K562 (cell line): Measurements from ENCODE around the gene INPP1. TPM values are rescaled to one million over a fixed set of nuclear protein-coding genes. Genes with fewer than 3 reads are reported as not detected.
A peak's percentile ranks its signal among the peaks of the same experiment; 100 is the strongest.

ENCODE experiments used
- ASH1L ChIP-seq: fragments of 450-650 bp; IDR thresholded peaks from 2 replicates; pipeline ENCODE4 v1.6.1; 2018; ENCODE audit warnings: borderline replicate concordance, mild to moderate bottlenecking, low read depth; ENCODE audit not compliant: partially characterized antibody
- C11orf30 ChIP-seq: fragments of 450-650 bp; IDR thresholded peaks from 2 replicates; pipeline ENCODE4 v1.6.1; 2016; ENCODE audit warnings: low read depth, mild to moderate bottlenecking
- CLOCK ChIP-seq: fragments of 250-450 bp; sonication (Bioruptor Pico); IDR thresholded peaks from 2 replicates; pipeline ENCODE4 v1.4.0; 2020; ENCODE audit warnings: mild to moderate bottlenecking, moderate library complexity, borderline replicate concordance
- DMBX1 ChIP-seq: fragments of 250-450 bp; sonication (Bioruptor Pico); IDR thresholded peaks from 2 replicates; pipeline ENCODE4 v1.8.0; 2022; ENCODE audit warnings: inconsistent platforms, mild to moderate bottlenecking, moderate library complexity, borderline replicate concordance
- MED1 ChIP-seq: sonication (generic); formaldehyde crosslinking; IDR thresholded peaks from 2 replicates; pipeline ENCODE4 v1.8.1; 2023; ENCODE audit warnings: missing genetic modification reagents, borderline replicate concordance
- NFRKB ChIP-seq: fragments of 450-650 bp; IDR thresholded peaks from 2 replicates; pipeline ENCODE4 v1.6.1; 2016; ENCODE audit warnings: low read depth
- PML ChIP-seq: IDR thresholded peaks from 2 replicates; pipeline ENCODE4 v1.6.1; 2012; ENCODE audit warnings: low read length, inconsistent platforms
- PRDM10 ChIP-seq: fragments of 450-650 bp; IDR thresholded peaks from 2 replicates; pipeline ENCODE4 v1.6.1; 2018; ENCODE audit not compliant: partially characterized antibody
- RFX7 ChIP-seq: fragments of 250-450 bp; sonication (Bioruptor Pico); IDR thresholded peaks from 2 replicates; pipeline ENCODE4 v1.5.1; 2021; ENCODE audit warnings: mild to moderate bottlenecking
- THRA ChIP-seq: fragments of 450-650 bp; IDR thresholded peaks from 2 replicates; pipeline ENCODE4 v1.6.1; 2017; ENCODE audit warnings: mild to moderate bottlenecking, moderate library complexity
- THRAP3 ChIP-seq: fragments of 450-650 bp; IDR thresholded peaks from 2 replicates; pipeline ENCODE4 v1.6.1; 2016; ENCODE audit warnings: mild to moderate bottlenecking, inconsistent platforms, borderline replicate concordance
- TRIM28 ChIP-seq: fragments of 450-650 bp; IDR thresholded peaks from 2 replicates; pipeline ENCODE4 v1.6.1; 2017
- YY1 ChIP-seq, 3 experiments: IDR thresholded peaks; 2 replicates each; pipeline ENCODE4 v1.6.1; 2011; ENCODE audit warnings: low read length in 2 of 3, mild to moderate bottlenecking in 2 of 3, moderate library complexity in 2 of 3, borderline replicate concordance in 1 of 3, control low read depth in 1 of 3, low read depth in 1 of 3; ENCODE audit not compliant: insufficient read depth in 3 of 3, insufficient replicate concordance in 2 of 3, control insufficient read depth in 1 of 3, insufficient read length in 1 of 3; ENCODE audit errors: extremely low read depth in 1 of 3
- ZNF444 ChIP-seq: fragments of 250-450 bp; sonication (Bioruptor Pico); IDR thresholded peaks from 2 replicates; pipeline ENCODE4 v1.4.0; 2020; ENCODE audit warnings: mild to moderate bottlenecking, moderate library complexity
- ZNF589 ChIP-seq: fragments of 200-800 bp; sonication (Bioruptor generic); IDR thresholded peaks from 2 replicates; pipeline ENCODE4 v1.6.1; 2016; ENCODE audit warnings: low read depth, missing genetic modification characterization, missing compliant biosample characterization
- polyA plus RNA-seq, 8 experiments: library from polyadenylated mRNA; depleted of rRNA in 4 of 8; stranded (reverse) in 5 of 8; unstranded in 3 of 8; fragments of >200 nt; fragmentation: Nextera tagmentation in 2 of 8; fragmentation: Illumina TruSeq in 1 of 8; extraction: Ambion mirVana in 2 of 8; extraction: Trizol in 1 of 8; gene quantifications; 2 replicates each; pipeline versions ENCODE4 v1.2.1 to v1.2.3, GENCODE V29; 2011 to 2014; ENCODE audit warnings: inconsistent platforms in 1 of 8, missing spikeins in 1 of 8
- total RNA-seq, 7 experiments: library from RNA; depleted of rRNA in 6 of 7; stranded (reverse); fragments of >200 nt in 6 of 7; fragmentation: Illumina TruSeq in 2 of 7; extraction: Trizol in 2 of 7; gene quantifications; 2 replicates each; pipeline versions ENCODE4 v1.2.1 to v1.2.3, GENCODE V29; 2011 to 2021; ENCODE audit warnings: low replicate concordance in 1 of 7

Gene INPP1
- total and polyA plus RNA-seq, 9 of the 15 experiments (the other 6 are each of a cell fraction or from before 2014, with no cell fraction given) = 3.7 to 11.8 (median 6.5) TPM

GRCh38 chr2:190404487-190404886 is 61.1 kb downstream of the INPP1 start (continued):
- TF ChIP-seq PRDM10 (peak; percentile 8), RFX7 (CRISPR knock-in tag) (no peak), NFRKB (no peak), CLOCK (CRISPR knock-in tag) (no peak), ZNF444 (CRISPR knock-in tag) (no peak), THRAP3 (no peak), ASH1L (no peak), PML (no peak), YY1 (IDR thresholded peaks at IDR 0.05; ENCODE audit: borderline replicate concordance in 1 of 3, control insufficient read depth in 1 of 3, extremely low read depth in 1 of 3, insufficient read depth in 3 of 3, insufficient read length in 1 of 3, insufficient replicate concordance in 2 of 3, low read depth in 1 of 3, low read length in 2 of 3) (no peak), ZNF589 (no peak), TRIM28 (peak; percentile 20; the same call in 1 of the 2 replicates), THRA (no peak), MED1 (CRISPR knock-in tag) (no peak), DMBX1 (CRISPR knock-in tag) (no peak), C11orf30 (peak; percentile 51)
